Measurements from ENCODE around the gene SULT2A1.
"Not testable (repeated sequence)": the region's sequence is repeated elsewhere in the genome, so short reads cannot be mapped to it uniquely, and the experiment has no call there.

SULT2A1 gene

DNA sequence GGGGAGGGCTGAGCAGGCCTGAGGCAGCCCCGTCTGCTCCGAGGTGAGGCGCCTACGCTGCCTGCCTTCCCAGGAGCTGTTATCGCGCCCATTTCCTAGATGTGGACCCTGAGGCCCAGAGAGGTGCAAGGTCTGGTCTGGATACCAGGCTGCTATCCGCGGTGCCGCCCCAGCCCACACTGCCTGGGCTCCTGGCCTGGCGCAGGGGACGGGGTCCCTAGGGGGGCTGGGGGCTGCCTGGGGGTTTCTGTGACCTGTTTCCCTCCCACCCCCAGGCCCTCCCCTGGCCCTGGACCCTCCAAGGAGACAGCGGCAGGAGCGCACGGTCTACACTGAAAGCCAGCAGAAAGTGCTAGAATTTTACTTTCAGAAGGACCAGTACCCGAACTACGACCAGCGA, 26.3 kb downstream of the SULT2A1 start:
- not testable (repeated sequence) for DNase-seq

GRCh38 chr19:47858646-47859285, 27.3 kb downstream of the SULT2A1 start, which contains the start of gene TPRX2:
TSS of gene TPRX2 (plus strand) at chr19:47859235. CDS start at chr19:47859247, 12 bp downstream.
- not testable (repeated sequence) for DNase-seq

DNA sequence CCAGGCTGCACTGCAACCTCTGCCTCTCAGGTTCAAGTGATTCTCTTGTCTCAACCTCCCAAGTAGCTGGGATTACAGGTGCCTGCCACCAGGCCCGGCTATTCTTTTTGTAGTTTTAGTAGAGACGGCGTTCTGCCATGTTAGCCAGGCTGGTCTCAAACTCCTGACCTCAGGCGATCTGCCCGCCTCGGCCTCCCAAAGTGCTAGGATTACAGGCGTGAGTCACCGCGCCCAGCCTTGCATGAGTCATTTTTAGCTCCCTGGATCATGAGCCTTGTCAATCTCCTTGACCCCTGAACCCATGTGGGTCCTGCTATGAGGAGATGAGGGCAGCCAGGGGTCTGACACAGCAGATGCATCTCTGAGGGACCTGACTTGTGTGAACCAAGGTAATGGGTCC, 27.9 kb downstream of the SULT2A1 start:
- DNase-seq, result not testable (repeated sequence)

GRCh38 chr19:47854459-47854858, 31.7 kb downstream of the SULT2A1 start:
- no peak for DNase-seq

DNA sequence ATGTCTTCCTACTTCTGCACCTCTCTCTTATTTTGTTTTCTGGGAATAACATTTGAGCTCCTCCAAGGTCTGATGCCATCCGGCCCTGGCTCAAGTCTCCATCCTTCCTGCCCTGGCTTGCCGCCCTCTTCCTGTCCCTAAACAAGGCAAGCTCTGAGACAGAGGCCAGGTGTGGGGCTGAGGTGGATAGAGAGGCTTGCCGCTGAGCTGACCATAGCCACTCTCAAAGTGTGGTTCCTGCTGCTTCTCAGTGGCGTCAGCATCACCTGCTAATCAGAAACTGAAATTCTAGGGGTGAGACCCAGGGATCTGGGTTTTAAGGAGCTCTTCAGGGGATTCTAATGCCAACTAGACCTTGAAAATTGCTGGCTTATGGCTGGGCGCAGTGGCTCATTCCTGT, 33.1 kb downstream of the SULT2A1 start:
- DNase-seq, result no peak

DNA sequence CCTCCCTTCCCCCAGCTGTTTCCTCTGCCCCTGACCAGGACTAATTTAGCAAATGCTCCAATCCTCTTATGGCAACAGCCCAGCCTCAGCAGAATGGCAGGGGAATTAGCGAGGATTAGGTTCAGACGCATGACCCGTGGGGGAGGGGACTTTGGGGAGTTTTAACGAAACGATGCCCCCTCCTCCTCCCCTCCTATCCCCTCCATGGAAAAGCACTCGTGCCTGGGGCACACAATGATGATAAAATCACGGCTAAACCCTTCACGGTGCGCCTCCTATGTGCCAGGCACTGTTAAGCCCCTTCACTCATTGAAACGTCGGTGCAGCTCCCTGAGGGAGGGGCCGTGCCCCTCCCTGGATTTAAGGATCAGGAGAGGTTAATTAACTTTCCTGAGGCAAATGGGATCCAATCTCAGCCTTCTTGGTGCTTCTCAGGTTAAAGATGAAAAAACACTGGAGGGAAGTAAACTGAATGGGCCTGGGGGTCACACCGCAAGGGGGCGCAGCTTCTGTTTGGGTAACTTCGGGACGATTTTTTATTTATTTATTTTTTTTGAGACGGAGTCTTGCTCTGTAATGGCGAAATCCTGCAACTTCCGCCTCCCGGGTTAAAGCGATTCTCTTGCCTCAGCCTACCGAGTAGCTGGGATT, 37.2 kb downstream of the SULT2A1 start:
- no peak for DNase-seq

DNA sequence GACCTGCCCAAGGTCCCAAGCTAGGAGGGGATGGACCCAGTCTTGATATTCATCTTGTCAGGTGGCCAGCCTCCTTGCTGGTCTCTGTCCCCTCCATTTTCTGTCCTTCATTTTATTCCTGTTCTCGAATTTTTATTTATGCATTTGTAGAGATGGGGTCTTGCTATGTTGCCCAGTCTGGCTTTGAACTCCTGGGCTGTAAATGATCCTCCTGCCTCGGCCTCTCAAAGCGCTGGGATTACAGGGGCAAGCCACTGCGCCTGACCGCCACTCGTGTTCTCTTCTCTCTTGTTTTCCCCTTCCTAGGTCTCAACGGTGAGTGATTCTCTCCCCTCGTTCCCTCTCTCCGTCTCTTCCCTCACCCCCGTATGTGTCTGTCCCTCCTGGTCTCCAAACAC, 37.7 kb downstream of the SULT2A1 start:
- DNase-seq, result no peak

- DNase-seq, result no peak
Observed at GRCh38 chr19:47842941-47843340, 43.2 kb downstream of the SULT2A1 start.

DNA sequence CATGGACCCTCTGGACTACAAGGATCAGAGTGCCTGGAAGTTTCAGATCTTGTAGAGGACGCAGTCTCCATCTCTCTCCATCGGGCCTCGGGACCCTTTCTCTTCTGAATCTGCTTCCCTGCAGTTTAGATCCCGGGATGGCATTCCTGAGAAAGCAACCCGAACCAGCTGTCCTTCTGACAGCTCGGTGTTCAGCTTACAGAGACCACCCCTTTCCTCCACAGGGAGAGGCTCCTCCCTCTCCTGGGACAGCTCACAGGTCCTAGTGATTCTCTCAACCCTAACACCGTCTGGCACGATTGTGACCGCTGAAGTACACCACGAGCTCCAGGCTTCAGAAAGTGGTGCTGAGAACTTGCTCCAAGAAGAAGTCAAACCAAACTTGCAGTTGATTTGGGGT, 46.2 kb downstream of the SULT2A1 start:
- DNase-seq, result no peak

GRCh38 chr19:47839411-47839810, 46.7 kb downstream of the SULT2A1 start:
- DNase-seq, result no peak

- no peak for DNase-seq
Observed at GRCh38 chr19:47836038-47836437, 50.1 kb downstream of the SULT2A1 start.

- DNase-seq, result no peak
Observed at GRCh38 chr19:47832723-47833122, 53.4 kb downstream of the SULT2A1 start.

GRCh38 chr19:47826800-47827199, 59.3 kb downstream of the SULT2A1 start:
- no peak for DNase-seq

DNA sequence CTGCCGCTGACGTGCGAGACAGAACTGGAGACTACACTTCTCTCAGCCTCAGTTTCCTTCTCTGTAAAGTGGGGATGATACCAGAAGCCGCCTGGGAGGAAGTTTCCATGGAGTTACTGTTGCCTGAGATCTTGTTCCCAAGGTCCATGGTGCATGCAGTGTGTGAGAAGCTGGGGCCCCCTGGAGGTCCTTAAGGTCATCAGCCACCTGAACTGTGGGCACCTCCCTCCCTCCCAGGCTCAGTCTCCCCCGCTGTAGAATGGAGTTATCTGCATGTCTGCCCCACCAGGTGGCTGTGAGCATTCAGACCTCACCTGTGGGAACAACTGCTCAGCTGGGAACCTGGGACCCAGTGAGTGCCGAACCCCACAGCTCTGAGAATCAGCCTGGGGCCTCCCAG, 61.7 kb downstream of the SULT2A1 start:
- DNase-seq, result no peak

GRCh38 chr19:47821460-47822020, 64.6 kb downstream of the SULT2A1 start, which contains the start of gene CRX:
TSS of gene CRX (plus strand) at chr19:47821937. CDS start at chr19:47834444, 12,507 bp downstream.
- DNase-seq, result no peak

Data from T1000 (cell line).